WTC11 (cell line): ENCODE measurements around the gene PGLYRP3. TPM values are rescaled to one million over a fixed set of nuclear protein-coding genes. Genes with fewer than 3 reads are reported as not detected.

Experiments used
- ATAC-seq: fragments of 200-7000 bp; cut with Tn5 transposase; 2 replicates; pipeline ENCODE4 v1.10.0; 2021; ENCODE audit warnings: mild to moderate bottlenecking, moderate library complexity
- CTCF ChIA-PET: fragments of 300-600 bp; sonication (Branson Sonifier 250); formaldehyde crosslinking; loops from one replicate; lab custom pipeline; 2021; ENCODE audit warnings: antibody characterized with exemption; lab: Charles Lee
- POLR2A ChIA-PET: fragments of 350-600 bp; sonication (Branson Sonifier 250); formaldehyde crosslinking; loops from one replicate; lab custom pipeline; 2021; ENCODE audit warnings: antibody characterized with exemption; lab: Charles Lee
- DNase-seq: peaks from one replicate; pipeline ENCODE4 v3.0.0; 2021; ENCODE audit warnings: low spot score
- H3K27ac Mint-ChIP-seq: 2 replicates; pipeline ENCODE4 v1.8.0; 2021; ENCODE audit warnings: mixed read lengths
- H3K27me3 Mint-ChIP-seq: 2 replicates; pipeline ENCODE4 v1.8.0; 2021; ENCODE audit warnings: low read depth, mild to moderate bottlenecking, moderate library complexity, mixed read lengths
- H3K36me3 Mint-ChIP-seq: 2 replicates; pipeline ENCODE4 v1.8.0; 2021; ENCODE audit warnings: mixed read lengths
- H3K4me1 Mint-ChIP-seq: 2 replicates; pipeline ENCODE4 v1.8.0; 2022; ENCODE audit warnings: mixed read lengths
- H3K4me3 Mint-ChIP-seq: 2 replicates; pipeline ENCODE4 v1.8.0; 2021; ENCODE audit warnings: mild to moderate bottlenecking, moderate library complexity, mixed read lengths
- H3K9me3 Mint-ChIP-seq: 2 replicates; pipeline ENCODE4 v1.8.0; 2021; ENCODE audit warnings: mixed read lengths
- CREB1 ChIP-seq: sonication (generic); formaldehyde crosslinking; IDR thresholded peaks from 2 replicates; pipeline ENCODE4 v1.8.0; 2023; ENCODE audit warnings: mild to moderate bottlenecking, missing genetic modification reagents
- EMX1 ChIP-seq: fragments of 250-450 bp; sonication (Bioruptor Pico); IDR thresholded peaks from 2 replicates; pipeline ENCODE4 v1.8.0; 2021; ENCODE audit warnings: mild to moderate bottlenecking
- ESRRA ChIP-seq: sonication (generic); formaldehyde crosslinking; IDR thresholded peaks from 2 replicates; pipeline ENCODE4 v1.8.1; 2022; ENCODE audit warnings: mild to moderate bottlenecking, missing genetic modification reagents, borderline replicate concordance
- JAZF1 ChIP-seq: fragments of 250-450 bp; sonication (Bioruptor Pico); IDR thresholded peaks from 2 replicates; pipeline ENCODE4 v1.9.0; 2021; ENCODE audit warnings: moderate library complexity, mild to moderate bottlenecking, inconsistent platforms
- KAT7 ChIP-seq: sonication (generic); formaldehyde crosslinking; IDR thresholded peaks from 2 replicates; pipeline ENCODE4 v1.8.1; 2023; ENCODE audit warnings: missing genetic modification reagents, mild to moderate bottlenecking, borderline replicate concordance
- MYBL2 ChIP-seq: sonication (generic); formaldehyde crosslinking; IDR thresholded peaks from 2 replicates; pipeline ENCODE4 v1.8.1; 2023; ENCODE audit warnings: mild to moderate bottlenecking, moderate library complexity, missing genetic modification reagents
- SOX15 ChIP-seq: fragments of 250-450 bp; sonication (Bioruptor Pico); IDR thresholded peaks from 2 replicates; pipeline ENCODE4 v1.9.0; 2021; ENCODE audit warnings: mild to moderate bottlenecking
- SP1 ChIP-seq: sonication (generic); formaldehyde crosslinking; conservative IDR thresholded peaks from 2 replicates; pipeline ENCODE4 v1.8.1; 2022; ENCODE audit warnings: missing genetic modification reagents
- TEAD1 ChIP-seq: sonication (generic); formaldehyde crosslinking; IDR thresholded peaks from 2 replicates; pipeline ENCODE4 v1.8.0; 2022; ENCODE audit warnings: mild to moderate bottlenecking, missing genetic modification reagents
- ZNF121 ChIP-seq: sonication (generic); formaldehyde crosslinking; IDR thresholded peaks from 2 replicates; pipeline ENCODE4 v1.8.0; 2023; ENCODE audit warnings: missing genetic modification reagents
- ZNF416 ChIP-seq: fragments of 250-450 bp; sonication (Bioruptor Pico); IDR thresholded peaks from 2 replicates; pipeline ENCODE4 v1.9.0; 2021; ENCODE audit warnings: mild to moderate bottlenecking, inconsistent platforms
- total RNA-seq: library from RNA; stranded (reverse); gene quantifications from 3 replicates; pipeline ENCODE4 v1.2.3, GENCODE V29; 2021
- TF ChIP-seq, protein P1 (sequence below): sonication (generic); formaldehyde crosslinking; IDR thresholded peaks from 2 replicates; pipeline ENCODE4 v1.8.1; 2023; ENCODE audit warnings: mild to moderate bottlenecking, missing genetic modification reagents, borderline replicate concordance
- TF ChIP-seq, protein P2 (sequence below): sonication (generic); formaldehyde crosslinking; IDR thresholded peaks from 2 replicates; pipeline ENCODE4 v1.8.1; 2023; ENCODE audit warnings: mild to moderate bottlenecking, missing genetic modification reagents
- TF ChIP-seq, protein P3 (sequence below): sonication (generic); formaldehyde crosslinking; IDR thresholded peaks from 2 replicates; pipeline ENCODE4 v1.8.0; 2022; ENCODE audit warnings: mild to moderate bottlenecking, missing genetic modification reagents
- TF ChIP-seq, protein P4 (sequence below): fragments of 250-450 bp; sonication (Bioruptor Pico); conservative IDR thresholded peaks from 2 replicates; pipeline ENCODE4 v1.9.0; 2021; ENCODE audit warnings: mild to moderate bottlenecking
- TF ChIP-seq, protein P5 (sequence below): sonication (generic); formaldehyde crosslinking; IDR thresholded peaks from 2 replicates; pipeline ENCODE4 v1.8.0; 2023; ENCODE audit warnings: mild to moderate bottlenecking, missing genetic modification reagents
- TF ChIP-seq, protein P6 (sequence below): sonication (generic); formaldehyde crosslinking; IDR thresholded peaks from 2 replicates; pipeline ENCODE4 v1.8.1; 2022; ENCODE audit warnings: mild to moderate bottlenecking, missing genetic modification reagents, moderate library complexity, borderline replicate concordance

PGLYRP3 gene
- total RNA-seq, 1 experiment from 2014 or later, result not detected

DNA sequence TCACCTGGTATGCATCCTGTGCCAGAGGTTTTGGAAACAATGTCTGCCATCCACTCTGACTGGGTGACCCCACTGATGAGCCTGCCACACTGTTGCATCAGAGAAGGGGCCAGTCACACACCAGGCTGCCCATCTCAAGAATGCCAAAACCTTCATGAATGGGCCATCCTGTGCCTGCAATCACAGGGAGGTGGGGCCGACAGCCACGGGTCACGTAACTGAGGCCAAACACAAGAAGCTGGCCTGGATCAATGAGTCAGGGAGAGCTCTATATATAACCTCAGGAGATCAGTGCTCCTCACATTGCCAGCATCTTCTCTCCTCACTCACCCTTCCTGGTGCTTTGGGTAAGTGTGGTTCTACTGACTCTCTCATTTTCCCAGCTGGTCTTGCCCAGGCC, 53.4 kb downstream of the PGLYRP3 start, which contains the start of gene LORICRIN:
Gene LORICRIN, plus strand, starts transcription at position 301 of the 400 bp plus-strand sequence. CDS start 1,263 bp downstream, outside the sequence.
- DNase-seq, result no peak
- no peaks in the 10 kb centered on the region for H3K36me3 Mint-ChIP-seq
- no peaks in the 10 kb centered on the region for H3K9me3 Mint-ChIP-seq
- H3K27ac Mint-ChIP-seq, result no peak within 1 kb of the TSS
- POLR2A ChIA-PET, result no interaction called here
- CTCF ChIA-PET, result interaction anchor here (0.8 kb wide), 1 partner anchor 236 kb away, joined by 4 read pairs; no protein-coding TSS in a partner anchor
- H3K27me3 Mint-ChIP-seq, result peaks cover 70% of the 10 kb centered on the region
- H3K4me1 Mint-ChIP-seq, result peaks cover 13% of the 10 kb centered on the region
- TF ChIP-seq, protein P1, sequence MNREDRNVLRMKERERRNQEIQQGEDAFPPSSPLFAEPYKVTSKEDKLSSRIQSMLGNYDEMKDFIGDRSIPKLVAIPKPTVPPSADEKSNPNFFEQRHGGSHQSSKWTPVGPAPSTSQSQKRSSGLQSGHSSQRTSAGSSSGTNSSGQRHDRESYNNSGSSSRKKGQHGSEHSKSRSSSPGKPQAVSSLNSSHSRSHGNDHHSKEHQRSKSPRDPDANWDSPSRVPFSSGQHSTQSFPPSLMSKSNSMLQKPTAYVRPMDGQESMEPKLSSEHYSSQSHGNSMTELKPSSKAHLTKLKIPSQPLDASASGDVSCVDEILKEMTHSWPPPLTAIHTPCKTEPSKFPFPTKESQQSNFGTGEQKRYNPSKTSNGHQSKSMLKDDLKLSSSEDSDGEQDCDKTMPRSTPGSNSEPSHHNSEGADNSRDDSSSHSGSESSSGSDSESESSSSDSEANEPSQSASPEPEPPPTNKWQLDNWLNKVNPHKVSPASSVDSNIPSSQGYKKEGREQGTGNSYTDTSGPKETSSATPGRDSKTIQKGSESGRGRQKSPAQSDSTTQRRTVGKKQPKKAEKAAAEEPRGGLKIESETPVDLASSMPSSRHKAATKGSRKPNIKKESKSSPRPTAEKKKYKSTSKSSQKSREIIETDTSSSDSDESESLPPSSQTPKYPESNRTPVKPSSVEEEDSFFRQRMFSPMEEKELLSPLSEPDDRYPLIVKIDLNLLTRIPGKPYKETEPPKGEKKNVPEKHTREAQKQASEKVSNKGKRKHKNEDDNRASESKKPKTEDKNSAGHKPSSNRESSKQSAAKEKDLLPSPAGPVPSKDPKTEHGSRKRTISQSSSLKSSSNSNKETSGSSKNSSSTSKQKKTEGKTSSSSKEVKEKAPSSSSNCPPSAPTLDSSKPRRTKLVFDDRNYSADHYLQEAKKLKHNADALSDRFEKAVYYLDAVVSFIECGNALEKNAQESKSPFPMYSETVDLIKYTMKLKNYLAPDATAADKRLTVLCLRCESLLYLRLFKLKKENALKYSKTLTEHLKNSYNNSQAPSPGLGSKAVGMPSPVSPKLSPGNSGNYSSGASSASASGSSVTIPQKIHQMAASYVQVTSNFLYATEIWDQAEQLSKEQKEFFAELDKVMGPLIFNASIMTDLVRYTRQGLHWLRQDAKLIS (CRISPR knock-in tag), result no peak
- no peak for TF ChIP-seq EMX1 (CRISPR knock-in tag)
- TF ChIP-seq, protein P2, sequence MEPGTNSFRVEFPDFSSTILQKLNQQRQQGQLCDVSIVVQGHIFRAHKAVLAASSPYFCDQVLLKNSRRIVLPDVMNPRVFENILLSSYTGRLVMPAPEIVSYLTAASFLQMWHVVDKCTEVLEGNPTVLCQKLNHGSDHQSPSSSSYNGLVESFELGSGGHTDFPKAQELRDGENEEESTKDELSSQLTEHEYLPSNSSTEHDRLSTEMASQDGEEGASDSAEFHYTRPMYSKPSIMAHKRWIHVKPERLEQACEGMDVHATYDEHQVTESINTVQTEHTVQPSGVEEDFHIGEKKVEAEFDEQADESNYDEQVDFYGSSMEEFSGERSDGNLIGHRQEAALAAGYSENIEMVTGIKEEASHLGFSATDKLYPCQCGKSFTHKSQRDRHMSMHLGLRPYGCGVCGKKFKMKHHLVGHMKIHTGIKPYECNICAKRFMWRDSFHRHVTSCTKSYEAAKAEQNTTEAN (CRISPR knock-in tag), result no peak
- TF ChIP-seq, all 79 proteins: peak for 0
- ATAC-seq, result no peak
- peak within 1 kb of the TSS; percentile 64 for H3K4me3 Mint-ChIP-seq

DNA sequence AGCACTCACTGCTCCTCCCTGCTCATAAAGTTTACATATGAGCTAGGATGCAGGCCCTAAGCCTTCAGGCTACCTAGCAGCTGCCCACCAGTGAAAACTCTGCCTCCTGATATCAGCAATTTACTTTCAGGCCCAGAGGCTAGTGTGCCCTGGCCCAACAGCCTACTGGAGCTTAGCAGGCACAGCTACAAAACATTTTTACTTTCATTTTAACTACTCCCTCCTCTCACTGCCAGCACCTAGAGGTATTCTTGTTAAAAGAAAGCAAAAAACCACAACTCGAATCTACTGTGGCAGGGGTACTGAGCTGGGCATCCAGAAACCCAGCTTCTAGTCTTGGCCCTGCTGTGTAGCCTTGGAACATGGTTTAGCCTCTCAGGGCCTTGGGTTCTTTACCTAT, 59.1 kb downstream of the PGLYRP3 start:
- CTCF ChIA-PET, result interaction anchor here (1.3 kb wide), 1 partner anchor 25 kb away, joined by 5 read pairs; no protein-coding TSS in a partner anchor
- Mint-ChIP-seq H3K4me3 (no peak overlapping the region), H3K27ac (no peak overlapping the region), H3K36me3 (no peaks in the 10 kb centered on the region), H3K27me3 (peaks cover 27% of the 10 kb centered on the region), H3K9me3 (no peaks in the 10 kb centered on the region), H3K4me1 (no peaks in the 10 kb centered on the region)
- ATAC-seq, result no peak
- no peak for DNase-seq
- TF ChIP-seq ZNF121 (CRISPR knock-in tag), result no peak
- TF ChIP-seq, all 79 proteins: peak for 0
- POLR2A ChIA-PET, result no interaction called here

DNA sequence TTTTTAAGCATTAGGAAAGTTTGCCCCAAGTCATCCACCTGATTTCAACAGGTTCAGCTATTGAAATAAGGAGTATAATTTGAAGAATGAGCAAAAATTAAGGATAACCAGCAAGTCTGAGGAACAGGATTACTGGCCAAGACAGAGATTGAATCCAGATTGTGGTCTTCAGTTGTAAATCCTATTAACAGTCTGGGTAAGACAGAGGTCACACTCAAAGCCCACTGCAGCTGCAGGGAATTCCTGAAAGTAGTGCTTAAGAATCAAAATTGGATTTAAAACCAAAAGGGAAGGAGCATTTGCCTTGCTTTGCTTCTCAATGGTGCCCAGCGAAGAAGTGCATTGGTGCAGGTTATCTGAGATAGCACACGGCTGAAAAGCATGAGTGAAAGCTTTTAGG, 59.7 kb downstream of the PGLYRP3 start:
- no peak for DNase-seq
- ATAC-seq, result no peak
- POLR2A ChIA-PET, result no interaction called here
- no peak overlapping the region for H3K4me3 Mint-ChIP-seq
- CTCF ChIA-PET, result no interaction called here
- peaks cover 24% of the 10 kb centered on the region for H3K27me3 Mint-ChIP-seq
- H3K27ac Mint-ChIP-seq, result no peak overlapping the region
- no peaks in the 10 kb centered on the region for H3K9me3 Mint-ChIP-seq
- H3K4me1 Mint-ChIP-seq, result no peaks in the 10 kb centered on the region
- H3K36me3 Mint-ChIP-seq, result no peaks in the 10 kb centered on the region
- TF ChIP-seq ESRRA (CRISPR knock-in tag), result no peak
- no peak for TF ChIP-seq CREB1 (CRISPR knock-in tag)
- no peak for TF ChIP-seq ZNF416
- TF ChIP-seq, protein P3, sequence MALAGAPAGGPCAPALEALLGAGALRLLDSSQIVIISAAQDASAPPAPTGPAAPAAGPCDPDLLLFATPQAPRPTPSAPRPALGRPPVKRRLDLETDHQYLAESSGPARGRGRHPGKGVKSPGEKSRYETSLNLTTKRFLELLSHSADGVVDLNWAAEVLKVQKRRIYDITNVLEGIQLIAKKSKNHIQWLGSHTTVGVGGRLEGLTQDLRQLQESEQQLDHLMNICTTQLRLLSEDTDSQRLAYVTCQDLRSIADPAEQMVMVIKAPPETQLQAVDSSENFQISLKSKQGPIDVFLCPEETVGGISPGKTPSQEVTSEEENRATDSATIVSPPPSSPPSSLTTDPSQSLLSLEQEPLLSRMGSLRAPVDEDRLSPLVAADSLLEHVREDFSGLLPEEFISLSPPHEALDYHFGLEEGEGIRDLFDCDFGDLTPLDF (CRISPR knock-in tag), result no peak
- no peak for TF ChIP-seq KAT7 (CRISPR knock-in tag)
- TF ChIP-seq JAZF1 (CRISPR knock-in tag), result no peak
- TF ChIP-seq, protein P4, sequence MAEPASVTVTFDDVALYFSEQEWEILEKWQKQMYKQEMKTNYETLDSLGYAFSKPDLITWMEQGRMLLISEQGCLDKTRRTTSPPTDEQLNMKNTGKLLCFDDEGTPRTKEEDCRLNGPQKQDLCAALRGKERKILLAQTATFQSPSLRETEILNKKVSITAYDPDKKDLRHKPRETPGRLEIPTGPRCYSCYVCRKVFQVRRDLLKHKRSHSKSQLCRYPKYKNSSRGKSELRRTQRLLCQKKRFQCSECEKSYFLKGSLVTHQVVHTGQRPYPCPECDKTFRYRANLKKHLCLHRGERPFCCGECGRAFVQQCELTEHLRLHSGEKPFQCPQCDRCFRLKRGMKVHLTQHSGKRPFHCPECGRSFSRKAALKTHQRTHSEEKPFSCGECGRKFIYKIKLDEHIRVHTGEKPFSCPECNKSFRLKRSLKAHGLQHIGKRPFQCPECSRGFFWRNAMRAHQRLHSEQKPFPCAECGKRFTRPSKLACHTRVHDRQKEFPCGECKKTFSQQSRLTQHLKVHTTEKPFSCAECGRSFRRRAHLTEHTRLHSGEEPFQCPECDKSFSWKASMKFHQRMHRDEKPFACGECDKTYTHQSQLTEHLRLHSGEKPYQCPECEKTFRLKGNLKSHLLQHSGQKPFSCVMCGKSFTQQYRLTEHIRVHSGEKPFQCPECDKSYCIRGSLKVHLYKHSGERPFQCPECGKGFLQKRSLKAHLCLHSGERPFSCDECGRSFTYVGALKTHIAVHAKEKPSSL, result no peak
- TF ChIP-seq SOX15 (CRISPR knock-in tag), result no peak
- TF ChIP-seq TEAD1, result no peak
- no peak for TF ChIP-seq MYBL2 (CRISPR knock-in tag)
- TF ChIP-seq SP1 (CRISPR knock-in tag), result no peak
- TF ChIP-seq, protein P5, sequence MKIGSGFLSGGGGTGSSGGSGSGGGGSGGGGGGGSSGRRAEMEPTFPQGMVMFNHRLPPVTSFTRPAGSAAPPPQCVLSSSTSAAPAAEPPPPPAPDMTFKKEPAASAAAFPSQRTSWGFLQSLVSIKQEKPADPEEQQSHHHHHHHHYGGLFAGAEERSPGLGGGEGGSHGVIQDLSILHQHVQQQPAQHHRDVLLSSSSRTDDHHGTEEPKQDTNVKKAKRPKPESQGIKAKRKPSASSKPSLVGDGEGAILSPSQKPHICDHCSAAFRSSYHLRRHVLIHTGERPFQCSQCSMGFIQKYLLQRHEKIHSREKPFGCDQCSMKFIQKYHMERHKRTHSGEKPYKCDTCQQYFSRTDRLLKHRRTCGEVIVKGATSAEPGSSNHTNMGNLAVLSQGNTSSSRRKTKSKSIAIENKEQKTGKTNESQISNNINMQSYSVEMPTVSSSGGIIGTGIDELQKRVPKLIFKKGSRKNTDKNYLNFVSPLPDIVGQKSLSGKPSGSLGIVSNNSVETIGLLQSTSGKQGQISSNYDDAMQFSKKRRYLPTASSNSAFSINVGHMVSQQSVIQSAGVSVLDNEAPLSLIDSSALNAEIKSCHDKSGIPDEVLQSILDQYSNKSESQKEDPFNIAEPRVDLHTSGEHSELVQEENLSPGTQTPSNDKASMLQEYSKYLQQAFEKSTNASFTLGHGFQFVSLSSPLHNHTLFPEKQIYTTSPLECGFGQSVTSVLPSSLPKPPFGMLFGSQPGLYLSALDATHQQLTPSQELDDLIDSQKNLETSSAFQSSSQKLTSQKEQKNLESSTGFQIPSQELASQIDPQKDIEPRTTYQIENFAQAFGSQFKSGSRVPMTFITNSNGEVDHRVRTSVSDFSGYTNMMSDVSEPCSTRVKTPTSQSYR (CRISPR knock-in tag), result no peak
- TF ChIP-seq, protein P6, sequence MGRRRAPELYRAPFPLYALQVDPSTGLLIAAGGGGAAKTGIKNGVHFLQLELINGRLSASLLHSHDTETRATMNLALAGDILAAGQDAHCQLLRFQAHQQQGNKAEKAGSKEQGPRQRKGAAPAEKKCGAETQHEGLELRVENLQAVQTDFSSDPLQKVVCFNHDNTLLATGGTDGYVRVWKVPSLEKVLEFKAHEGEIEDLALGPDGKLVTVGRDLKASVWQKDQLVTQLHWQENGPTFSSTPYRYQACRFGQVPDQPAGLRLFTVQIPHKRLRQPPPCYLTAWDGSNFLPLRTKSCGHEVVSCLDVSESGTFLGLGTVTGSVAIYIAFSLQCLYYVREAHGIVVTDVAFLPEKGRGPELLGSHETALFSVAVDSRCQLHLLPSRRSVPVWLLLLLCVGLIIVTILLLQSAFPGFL (CRISPR knock-in tag), result no peak
- TF ChIP-seq, protein P2 (CRISPR knock-in tag), result no peak
